Natural killer cell treated with Interleukin-12 subunit alpha and Interleukin-12 subunit beta and Interleukin-15 and Interleukin-18, amount 100 ng/mL, for 72 hours (primary cell): ENCODE data around the gene HOXC6. TPM values are rescaled to one million over a fixed set of nuclear protein-coding genes. Genes with fewer than 3 reads are reported as not detected.

Source experiments
- ATAC-seq, 2 donors: fragments of 150-1000 bp; cut with Tn5 transposase in 1 of 2; sonication (Bioruptor Pico), chemical (Tn5 transposase) in 1 of 2; 2 replicates each; pipeline ENCODE4 v1.10.0; 2021
- DNase-seq: peaks from one replicate; pipeline ENCODE4 v3.0.0; 2022; ENCODE audit warnings: low spot score
- H3K27ac Mint-ChIP-seq, 2 donors: 1 replicate in 1 of 2; 2 replicates in 1 of 2; pipeline ENCODE4 v1.8.0; 2022; ENCODE audit warnings: mixed read lengths in 2 of 2, mild to moderate bottlenecking in 1 of 2, moderate library complexity in 1 of 2
- H3K27me3 Mint-ChIP-seq, 2 donors: 1 replicate in 1 of 2; 2 replicates in 1 of 2; pipeline ENCODE4 v1.8.0; 2022; ENCODE audit warnings: mixed read lengths in 2 of 2
- H3K36me3 Mint-ChIP-seq: one replicate; pipeline ENCODE4 v1.8.0; 2022; ENCODE audit warnings: mixed read lengths
- H3K4me1 Mint-ChIP-seq, 2 donors: 1 replicate in 1 of 2; 2 replicates in 1 of 2; pipeline ENCODE4 v1.8.0; 2022; ENCODE audit warnings: low read depth in 2 of 2, mixed read lengths in 2 of 2, mild to moderate bottlenecking in 1 of 2
- H3K4me3 Mint-ChIP-seq: one replicate; pipeline ENCODE4 v1.8.0; 2022; ENCODE audit warnings: mixed read lengths
- H3K9me3 Mint-ChIP-seq: 2 replicates; pipeline ENCODE4 v1.8.0; 2022; ENCODE audit warnings: mixed read lengths
- total RNA-seq, 2 donors: library from RNA; stranded (reverse); gene quantifications; one replicate each; pipeline ENCODE4 v1.2.3, GENCODE V29; 2022

The HOXC6 gene
- total RNA-seq, 2 donors from 2014 or later = not detected

- peak overlapping the region; percentile 39 for H3K4me3 Mint-ChIP-seq
- ATAC-seq (peak; percentile 62 to 70), DNase-seq (no peak)
- peaks cover 75 to 85% of the 10 kb centered on the region in 2 donors for H3K27me3 Mint-ChIP-seq
- peaks cover 30 to 34% of the 10 kb centered on the region in 2 donors for H3K4me1 Mint-ChIP-seq
- H3K27ac Mint-ChIP-seq = no peak overlapping the region
- no peaks in the 10 kb centered on the region for H3K9me3 Mint-ChIP-seq
- H3K36me3 Mint-ChIP-seq = no peaks in the 10 kb centered on the region
Observed at GRCh38 chr12:53985994-53986685, 42.1 kb upstream of the HOXC6 start.

GRCh38 chr12:53986686-53987483, 41.4 kb upstream of the HOXC6 start:
- Mint-ChIP-seq H3K4me3 (peak overlapping the region; percentile 17), H3K27ac (no peak overlapping the region), H3K27me3 (peaks cover 71 to 85% of the 10 kb centered on the region in 2 donors), H3K36me3 (no peaks in the 10 kb centered on the region), H3K9me3 (no peaks in the 10 kb centered on the region), H3K4me1 (peaks cover 30 to 34% of the 10 kb centered on the region in 2 donors)
- ATAC-seq (no peak), DNase-seq (no peak)

GRCh38 chr12:53987787-53988230, 40.4 kb upstream of the HOXC6 start:
- Mint-ChIP-seq H3K27ac (no peak overlapping the region), H3K4me1 (peaks cover 30 to 34% of the 10 kb centered on the region in 2 donors), H3K9me3 (no peaks in the 10 kb centered on the region), H3K4me3 (no peak overlapping the region), H3K36me3 (no peaks in the 10 kb centered on the region), H3K27me3 (peaks cover 73 to 88% of the 10 kb centered on the region in 2 donors)
- ATAC-seq = no peak
- no peak for DNase-seq

- H3K4me1 Mint-ChIP-seq = peaks cover 30 to 38% of the 10 kb centered on the region in 2 donors
- H3K27ac Mint-ChIP-seq = no peak overlapping the region
- DNase-seq = no peak
- H3K36me3 Mint-ChIP-seq = no peaks in the 10 kb centered on the region
- peaks cover 73 to 87% of the 10 kb centered on the region in 2 donors for H3K27me3 Mint-ChIP-seq
- no peak for ATAC-seq
- H3K9me3 Mint-ChIP-seq = no peaks in the 10 kb centered on the region
- peak overlapping the region; percentile 9 for H3K4me3 Mint-ChIP-seq
Observed at GRCh38 chr12:53988541-53989226, 39.6 kb upstream of the HOXC6 start.

- Mint-ChIP-seq H3K4me1 (peaks cover 30 to 41% of the 10 kb centered on the region in 2 donors), H3K36me3 (no peaks in the 10 kb centered on the region), H3K9me3 (no peaks in the 10 kb centered on the region), H3K4me3 (peak overlapping the region; percentile 9), H3K27me3 (peaks cover 78 to 94% of the 10 kb centered on the region in 2 donors), H3K27ac (no peak overlapping the region)
- DNase-seq (no peak), ATAC-seq (no peak)
Observed at GRCh38 chr12:53989227-53990113, 38.8 kb upstream of the HOXC6 start.

- Mint-ChIP-seq H3K4me1 (peaks cover 38 to 43% of the 10 kb centered on the region in 2 donors), H3K36me3 (no peaks in the 10 kb centered on the region), H3K4me3 (peak overlapping the region; percentile 9), H3K9me3 (no peaks in the 10 kb centered on the region), H3K27me3 (peaks cover 77 to 94% of the 10 kb centered on the region in 2 donors), H3K27ac (no peak overlapping the region)
- ATAC-seq (no peak), DNase-seq (no peak)
Observed at GRCh38 chr12:53990311-53991076, 37.7 kb upstream of the HOXC6 start.

GRCh38 chr12:53991077-53991460, 37.2 kb upstream of the HOXC6 start:
- no peak overlapping the region for H3K27ac Mint-ChIP-seq
- H3K9me3 Mint-ChIP-seq = no peaks in the 10 kb centered on the region
- no peaks in the 10 kb centered on the region for H3K36me3 Mint-ChIP-seq
- no peak for ATAC-seq
- H3K4me3 Mint-ChIP-seq = no peak overlapping the region
- DNase-seq = no peak
- peaks cover 80 to 98% of the 10 kb centered on the region in 2 donors for H3K27me3 Mint-ChIP-seq
- peaks cover 44 to 46% of the 10 kb centered on the region in 2 donors for H3K4me1 Mint-ChIP-seq

- H3K27me3 Mint-ChIP-seq = peaks cover 76 to 89% of the 10 kb centered on the region in 2 donors
- ATAC-seq = no peak
- DNase-seq = no peak
- H3K9me3 Mint-ChIP-seq = no peaks in the 10 kb centered on the region
- peaks cover 36 to 47% of the 10 kb centered on the region in 2 donors for H3K4me1 Mint-ChIP-seq
- no peak overlapping the region for H3K27ac Mint-ChIP-seq
- no peaks in the 10 kb centered on the region for H3K36me3 Mint-ChIP-seq
- H3K4me3 Mint-ChIP-seq = no peak overlapping the region
Observed at GRCh38 chr12:53992377-53992889, 35.8 kb upstream of the HOXC6 start.

- ATAC-seq (no peak), DNase-seq (no peak)
- H3K9me3 Mint-ChIP-seq = no peaks in the 10 kb centered on the region
- no peaks in the 10 kb centered on the region for H3K36me3 Mint-ChIP-seq
- H3K4me1 Mint-ChIP-seq = peaks cover 40 to 49% of the 10 kb centered on the region in 2 donors
- H3K4me3 Mint-ChIP-seq = peak overlapping the region; percentile 57
- H3K27ac Mint-ChIP-seq = peak overlapping the region in 1 of 2 donors; percentile 60
- peaks cover 78 to 89% of the 10 kb centered on the region in 2 donors for H3K27me3 Mint-ChIP-seq
Observed at GRCh38 chr12:53993162-53994008, 34.9 kb upstream of the HOXC6 start.

GRCh38 chr12:53994009-53994263, 34.3 kb upstream of the HOXC6 start:
- H3K4me1 Mint-ChIP-seq = peaks cover 38 to 48% of the 10 kb centered on the region in 2 donors
- H3K27ac Mint-ChIP-seq = peak overlapping the region in 1 of 2 donors; percentile 60
- no peak for DNase-seq
- H3K36me3 Mint-ChIP-seq = no peaks in the 10 kb centered on the region
- peaks cover 78 to 89% of the 10 kb centered on the region in 2 donors for H3K27me3 Mint-ChIP-seq
- H3K9me3 Mint-ChIP-seq = no peaks in the 10 kb centered on the region
- no peak for ATAC-seq
- H3K4me3 Mint-ChIP-seq = peak overlapping the region; percentile 57

- Mint-ChIP-seq H3K27me3 (peaks cover 75 to 86% of the 10 kb centered on the region in 2 donors), H3K36me3 (no peaks in the 10 kb centered on the region), H3K4me1 (peaks cover 33 to 45% of the 10 kb centered on the region in 2 donors), H3K27ac (peak overlapping the region in 1 of 2 donors; percentile 60), H3K9me3 (no peaks in the 10 kb centered on the region), H3K4me3 (peak overlapping the region; percentile 88)
- ATAC-seq (no peak), DNase-seq (no peak)
Observed at GRCh38 chr12:53994264-53995001, 33.8 kb upstream of the HOXC6 start.
